Uterus (tissue), 2 donors: ENCODE results near the gene APC2.

Source experiments
- CTCF ChIP-seq, 4 experiments: fragments of 200-600 bp in 2 of 4; fragments of 450-650 bp in 2 of 4; sonication (generic) in 2 of 4; IDR thresholded peaks; one replicate each; pipeline ENCODE4 v1.5.1; 2016 to 2019; ENCODE audit warnings: antibody characterized with exemption in 4 of 4, mild to moderate bottlenecking in 2 of 4, moderate library complexity in 1 of 4
- POLR2A ChIP-seq, 2 donors: fragments of 450-650 bp; IDR thresholded peaks; one replicate each; pipeline ENCODE4 v1.6.1; 2016; ENCODE audit warnings: antibody characterized with exemption in 2 of 2, mild to moderate bottlenecking in 1 of 2, moderate library complexity in 1 of 2

GRCh38 chr19:1472231-1473084 is 22.5 kb downstream of the APC2 start:
- TF ChIP-seq CTCF (IDR thresholded peaks at IDR 0.05) (no peak), POLR2A (IDR thresholded peaks at IDR 0.05) (no peak)
